ENCODE results near the gene C20orf96. TPM values are rescaled to one million over a fixed set of nuclear protein-coding genes. Genes with fewer than 3 reads are reported as not detected.
A peak's percentile ranks its signal among the peaks of the same experiment; 100 is the strongest.

Gene C20orf96
- total and polyA plus RNA-seq, 12 donors, result 2.7 to 20.2 (median 6.3) TPM

DNA sequence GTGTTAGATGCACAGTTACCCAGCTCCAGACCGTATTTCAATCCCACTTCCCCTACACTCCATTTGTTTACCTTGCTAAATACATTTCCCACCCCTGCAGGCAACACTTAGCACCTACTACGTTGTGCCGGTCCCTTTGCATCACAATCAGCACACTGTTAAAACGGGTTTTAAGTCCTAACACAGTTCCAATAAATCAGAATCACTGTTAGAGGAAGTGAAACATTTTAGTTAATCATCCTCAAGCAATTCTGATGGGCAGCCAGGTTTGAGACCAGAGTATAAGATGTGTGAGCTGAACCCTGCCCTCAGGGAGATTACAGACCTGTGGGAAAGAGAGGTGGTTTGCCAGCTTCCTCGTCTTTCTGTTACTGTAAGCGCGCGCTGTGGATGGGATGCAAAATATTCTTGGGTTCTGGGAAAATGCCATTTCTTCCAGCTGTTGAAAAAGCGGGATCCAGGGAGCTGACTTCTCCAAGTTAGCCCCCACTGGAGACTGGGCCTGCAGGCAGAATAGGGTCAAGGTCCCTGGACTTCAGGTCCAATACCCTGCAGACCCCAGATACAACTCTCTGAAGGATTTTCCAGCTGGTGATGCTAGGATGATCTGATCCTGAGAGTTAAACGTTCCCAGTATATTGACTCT is 9.9 kb upstream of the C20orf96 start:
- TF ChIP-seq, protein P1, sequence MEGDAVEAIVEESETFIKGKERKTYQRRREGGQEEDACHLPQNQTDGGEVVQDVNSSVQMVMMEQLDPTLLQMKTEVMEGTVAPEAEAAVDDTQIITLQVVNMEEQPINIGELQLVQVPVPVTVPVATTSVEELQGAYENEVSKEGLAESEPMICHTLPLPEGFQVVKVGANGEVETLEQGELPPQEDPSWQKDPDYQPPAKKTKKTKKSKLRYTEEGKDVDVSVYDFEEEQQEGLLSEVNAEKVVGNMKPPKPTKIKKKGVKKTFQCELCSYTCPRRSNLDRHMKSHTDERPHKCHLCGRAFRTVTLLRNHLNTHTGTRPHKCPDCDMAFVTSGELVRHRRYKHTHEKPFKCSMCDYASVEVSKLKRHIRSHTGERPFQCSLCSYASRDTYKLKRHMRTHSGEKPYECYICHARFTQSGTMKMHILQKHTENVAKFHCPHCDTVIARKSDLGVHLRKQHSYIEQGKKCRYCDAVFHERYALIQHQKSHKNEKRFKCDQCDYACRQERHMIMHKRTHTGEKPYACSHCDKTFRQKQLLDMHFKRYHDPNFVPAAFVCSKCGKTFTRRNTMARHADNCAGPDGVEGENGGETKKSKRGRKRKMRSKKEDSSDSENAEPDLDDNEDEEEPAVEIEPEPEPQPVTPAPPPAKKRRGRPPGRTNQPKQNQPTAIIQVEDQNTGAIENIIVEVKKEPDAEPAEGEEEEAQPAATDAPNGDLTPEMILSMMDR (IDR thresholded peaks at IDR 0.05), result no peak
- TF ChIP-seq POLR2A (IDR thresholded peaks at IDR 0.05), result no peak
- Histone ChIP-seq H3K27ac (peak overlapping the region in 2 of 5 donors; percentile 62 to 99), H3K27me3 (no peaks in the 10 kb centered on the region), H3K9me3 (replicated peaks in 1 of 3) (no peaks in the 10 kb centered on the region), H3K4me3 (peak overlapping the region in 1 of 4 donors; percentile 94), H3K4me1 (replicated peaks in 1 of 2) (peaks cover 40 to 41% of the 10 kb centered on the region in 2 donors), H3K36me3 (replicated peaks in 1 of 2) (no peaks in the 10 kb centered on the region)
- intact Hi-C loops (cut with DNase I), result no loop called here
- DNase-seq, result no peak
- WGBS, 4 donors, result 31 to 48% (median 34%) methylated on average over 9 to 10 of the region's 10 CpGs

GRCh38 chr20:298776-299391 is 8.3 kb upstream of the C20orf96 start:
- TF ChIP-seq POLR2A (IDR thresholded peaks at IDR 0.05), result no peak
- TF ChIP-seq, protein P1 (IDR thresholded peaks at IDR 0.05), result no peak
- intact Hi-C loops (cut with DNase I), result no loop called here

DNA sequence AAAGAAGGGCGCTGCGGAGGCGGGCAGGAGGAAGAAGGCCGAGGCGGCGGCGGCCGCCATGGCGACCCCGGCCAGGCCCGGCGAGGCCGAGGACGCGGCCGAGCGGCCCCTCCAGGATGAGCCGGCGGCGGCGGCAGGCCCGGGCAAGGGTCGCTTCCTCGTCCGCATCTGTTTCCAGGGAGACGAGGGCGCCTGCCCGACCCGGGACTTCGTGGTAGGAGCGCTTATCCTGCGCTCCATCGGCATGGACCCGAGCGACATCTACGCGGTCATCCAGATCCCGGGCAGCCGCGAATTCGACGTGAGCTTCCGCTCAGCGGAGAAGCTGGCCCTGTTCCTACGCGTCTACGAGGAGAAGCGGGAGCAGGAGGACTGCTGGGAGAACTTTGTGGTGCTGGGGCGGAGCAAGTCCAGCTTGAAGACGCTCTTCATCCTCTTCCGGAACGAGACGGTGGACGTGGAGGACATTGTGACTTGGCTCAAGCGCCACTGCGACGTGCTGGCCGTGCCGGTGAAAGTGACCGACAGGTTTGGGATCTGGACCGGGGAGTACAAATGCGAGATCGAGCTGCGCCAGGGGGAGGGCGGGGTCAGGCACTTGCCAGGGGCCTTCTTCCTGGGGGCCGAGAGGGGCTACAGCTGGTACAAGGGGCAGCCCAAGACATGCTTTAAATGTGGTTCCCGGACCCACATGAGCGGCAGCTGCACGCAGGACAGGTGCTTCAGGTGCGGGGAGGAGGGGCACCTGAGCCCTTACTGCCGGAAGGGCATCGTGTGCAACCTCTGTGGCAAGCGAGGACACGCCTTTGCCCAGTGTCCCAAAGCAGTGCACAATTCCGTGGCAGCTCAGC is 7.6 kb upstream of the C20orf96 start:
- H3K27ac ChIP-seq, result peak overlapping the region; percentile 88 to 100 (median 98)
- H3K4me3 ChIP-seq, result peak overlapping the region; percentile 14 to 94 (median 70)
- DNase-seq, result peak; percentile 66 to 84 (median 75)
- no peaks in the 10 kb centered on the region for H3K36me3 ChIP-seq (replicated peaks in 1 of 2)
- TF ChIP-seq, protein P1 (IDR thresholded peaks at IDR 0.05), result no peak
- peak; percentile 62 to 75 for TF ChIP-seq POLR2A (IDR thresholded peaks at IDR 0.05)
- H3K4me1 ChIP-seq (replicated peaks in 1 of 2), result peaks cover 40 to 41% of the 10 kb centered on the region in 2 donors
- no peaks in the 10 kb centered on the region for H3K27me3 ChIP-seq
- whole genome bisulfite sequencing, 4 donors, result 0 to 1% (median 0%) methylated on average over 28 to 75 of the region's 75 CpGs
- intact Hi-C loops (cut with DNase I), result no loop called here
- no peaks in the 10 kb centered on the region for H3K9me3 ChIP-seq (replicated peaks in 1 of 3)

More at GRCh38 chr20:298776-299391, 8.3 kb upstream of the C20orf96 start:
- no peaks in the 10 kb centered on the region for H3K9me3 ChIP-seq (replicated peaks in 1 of 3)
- peaks cover 40 to 41% of the 10 kb centered on the region in 2 donors for H3K4me1 ChIP-seq (replicated peaks in 1 of 2)
- peak overlapping the region in 4 of 5 donors; percentile 97 to 100 (median 98) for H3K27ac ChIP-seq
- no peaks in the 10 kb centered on the region for H3K27me3 ChIP-seq
- H3K36me3 ChIP-seq (replicated peaks in 1 of 2), result no peaks in the 10 kb centered on the region
- WGBS, 4 donors, result 3 to 4% (median 4%) methylated on average over 15 of the region's 15 CpGs
- no peak for DNase-seq
- H3K4me3 ChIP-seq, result peak overlapping the region; percentile 14 to 94 (median 70)

Measured in adrenal gland (tissue), 12 donors.